HL-60/S4 (cell line): Measurements from ENCODE around the gene CACNA2D3.

Source experiments
- in situ Hi-C: fragments of 300-500 bp; cut with MboI; formaldehyde crosslinking; loops from 2 replicates; pipeline ENCODE4 v1.14.3; 2022; ENCODE audit warnings: low sequenced_read_pairs

Gene CACNA2D3

DNA sequence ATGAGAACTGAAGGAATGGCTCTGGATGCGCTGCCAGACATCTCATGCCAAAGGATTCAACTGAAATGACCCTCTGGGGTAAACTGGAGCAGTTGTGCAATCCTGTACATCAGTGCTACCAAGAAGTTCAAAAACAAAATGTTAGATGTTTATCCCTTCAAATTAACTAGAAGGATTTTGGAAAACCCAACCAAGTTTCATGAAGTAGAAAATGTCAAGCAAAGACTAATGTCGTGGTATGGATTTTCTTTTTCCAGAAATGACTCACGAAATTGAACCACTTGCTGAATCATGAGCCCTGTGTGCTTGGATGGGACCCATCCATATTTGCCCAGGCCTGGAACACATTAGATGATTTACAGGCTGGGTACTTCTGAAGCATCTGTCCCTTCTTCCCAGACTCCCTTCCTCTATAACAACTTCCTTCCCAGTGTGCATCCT lies 703.9 kb downstream of the CACNA2D3 start:
- in situ Hi-C loops = no loop called here

DNA sequence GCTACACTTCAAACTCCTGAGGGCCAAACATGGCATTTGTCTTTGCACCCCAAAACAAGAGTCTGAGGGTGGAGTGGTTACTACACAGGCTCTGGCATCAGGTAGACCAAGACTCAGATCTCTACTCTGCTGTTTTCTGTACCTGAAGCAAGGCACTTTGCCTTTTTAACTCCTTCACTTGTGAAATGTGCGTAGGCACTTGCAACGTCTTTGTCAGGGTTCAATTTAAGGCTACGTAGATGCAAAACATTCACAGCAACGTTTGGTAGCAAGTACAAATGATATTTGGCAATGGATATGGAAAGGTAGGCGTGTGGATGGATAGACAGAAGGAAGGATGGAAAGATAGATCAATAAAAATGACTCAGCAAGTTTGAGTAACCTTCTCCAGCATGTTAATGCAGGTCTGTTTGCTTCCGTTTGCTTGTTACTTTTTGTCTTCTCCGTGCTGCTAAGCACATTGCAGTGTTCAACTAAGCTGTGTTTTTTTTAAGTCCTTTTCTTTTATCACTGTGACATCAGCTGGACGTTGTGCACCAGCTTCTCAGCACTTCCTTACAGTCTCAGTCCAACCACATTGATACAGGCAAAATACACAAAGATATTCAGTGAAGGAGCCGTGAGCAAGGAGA lies 704.8 kb downstream of the CACNA2D3 start:
- in situ Hi-C loops = no loop called here

DNA sequence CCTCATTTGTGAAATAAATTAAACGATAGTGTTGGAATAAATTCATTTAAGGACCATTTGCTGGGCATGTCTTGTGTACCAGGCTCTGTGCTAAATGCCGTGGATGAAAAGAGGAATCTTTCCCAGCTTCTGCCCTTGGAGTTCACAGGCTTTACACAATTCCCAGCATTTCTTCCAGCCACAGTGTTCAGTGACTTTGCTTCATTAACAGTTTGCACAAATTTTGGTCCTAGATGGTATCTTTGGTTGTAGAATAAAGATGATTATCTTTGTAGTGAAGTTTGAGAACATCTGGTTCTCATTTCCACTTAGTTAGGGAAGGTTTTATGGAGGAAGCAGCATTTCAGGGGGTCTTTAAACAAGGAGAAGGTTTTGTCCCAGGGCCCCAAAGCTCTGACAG lies 705.4 kb downstream of the CACNA2D3 start:
- in situ Hi-C loops = no loop called here

DNA sequence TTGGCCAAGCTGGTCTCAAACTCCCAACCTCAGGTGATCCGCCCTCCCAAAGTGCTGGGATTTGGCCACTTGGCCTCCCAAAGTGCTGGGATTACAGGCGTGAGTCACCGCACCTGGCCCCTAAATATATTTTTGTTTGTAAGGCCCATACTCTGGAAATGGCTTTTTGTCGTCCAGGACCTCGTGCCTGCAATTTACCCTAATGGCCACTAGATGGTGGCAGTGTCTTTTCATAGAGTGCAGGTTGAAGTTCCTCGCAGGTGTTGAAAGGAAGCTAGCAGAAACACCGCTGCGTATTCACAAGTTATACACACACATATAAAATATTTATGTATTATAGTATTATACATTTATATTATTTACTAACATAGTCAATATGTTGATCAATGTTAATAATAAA lies 708.3 kb downstream of the CACNA2D3 start:
- in situ Hi-C loops = no loop called here

DNA sequence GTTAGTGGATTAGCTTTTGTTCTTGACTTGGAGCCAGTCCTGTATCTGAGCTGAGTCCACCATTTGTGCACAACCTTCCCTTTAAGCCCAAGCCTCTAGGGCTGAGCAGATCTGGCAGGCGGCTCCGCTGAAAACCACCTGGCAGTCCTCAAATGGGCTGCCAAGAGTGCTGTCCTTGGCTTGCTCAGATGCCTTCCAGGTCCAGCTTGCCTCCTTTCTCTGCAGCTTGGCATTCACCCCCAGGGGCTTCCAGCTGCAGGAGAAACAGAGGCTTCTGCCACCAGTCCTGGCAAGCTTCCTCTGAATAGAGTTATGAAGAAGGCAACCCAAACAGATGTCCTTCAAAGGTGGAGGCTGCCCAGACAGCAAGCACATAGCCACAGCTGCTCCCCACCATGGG lies 708.8 kb downstream of the CACNA2D3 start:
- in situ Hi-C loops = no loop called here

DNA sequence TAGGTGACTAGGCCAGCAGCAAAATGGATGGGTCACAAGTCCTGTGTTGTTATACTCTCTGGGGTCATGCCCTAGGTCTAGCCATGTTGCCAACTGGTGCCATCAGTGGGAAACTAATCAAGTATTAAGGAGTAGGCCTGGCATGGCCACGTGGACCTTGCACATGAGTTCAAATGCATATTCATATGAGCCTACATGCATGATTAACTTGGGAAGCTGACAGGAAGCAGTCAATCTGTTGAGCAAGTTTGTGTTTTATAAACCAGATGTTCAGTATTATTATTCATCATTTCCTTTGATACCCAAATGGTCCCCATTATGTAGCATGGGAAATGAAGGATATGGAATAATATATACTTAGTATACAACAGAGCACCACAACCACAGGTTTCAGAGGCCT lies 710.5 kb downstream of the CACNA2D3 start:
- in situ Hi-C loops = no loop called here

DNA sequence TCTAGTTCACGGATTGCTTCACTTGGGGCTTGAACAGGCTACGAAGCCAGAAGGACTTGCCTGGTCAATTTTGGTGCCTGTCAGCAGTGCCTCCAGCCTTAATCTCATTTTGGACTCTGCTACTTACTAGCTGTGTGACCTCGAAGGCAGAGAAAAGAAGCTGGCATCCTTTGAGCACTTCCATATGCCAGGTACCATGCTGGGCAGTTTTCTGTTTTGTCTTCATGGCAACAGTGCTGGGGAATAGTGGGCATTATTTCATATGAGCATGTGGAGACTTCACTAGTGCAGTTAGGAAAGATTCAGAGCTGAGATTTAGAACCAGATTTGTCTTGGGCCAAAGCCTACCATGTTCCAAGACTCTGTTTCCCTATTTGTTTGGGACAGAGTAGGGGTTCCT lies 713.3 kb downstream of the CACNA2D3 start:
- in situ Hi-C loops = no loop called here

DNA sequence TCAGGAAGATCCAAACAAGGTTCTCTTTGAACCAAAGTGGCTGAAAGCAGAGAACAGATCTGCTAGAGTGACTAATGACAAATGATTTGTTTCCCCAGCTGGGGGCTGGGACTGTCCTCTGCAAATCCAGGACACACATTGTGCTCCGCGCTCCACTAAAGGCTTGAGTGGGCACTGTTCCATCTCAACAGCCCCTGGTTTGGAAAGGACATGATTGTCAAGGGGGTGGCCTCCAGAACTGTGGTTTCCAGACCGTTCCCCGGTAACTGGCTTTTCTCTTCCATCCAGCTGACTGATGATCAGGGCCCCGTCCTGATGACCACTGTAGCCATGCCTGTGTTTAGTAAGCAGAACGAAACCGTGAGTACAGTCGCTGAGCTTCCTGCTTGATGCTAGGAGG lies 714.5 kb downstream of the CACNA2D3 start:
- in situ Hi-C loops = no loop called here

DNA sequence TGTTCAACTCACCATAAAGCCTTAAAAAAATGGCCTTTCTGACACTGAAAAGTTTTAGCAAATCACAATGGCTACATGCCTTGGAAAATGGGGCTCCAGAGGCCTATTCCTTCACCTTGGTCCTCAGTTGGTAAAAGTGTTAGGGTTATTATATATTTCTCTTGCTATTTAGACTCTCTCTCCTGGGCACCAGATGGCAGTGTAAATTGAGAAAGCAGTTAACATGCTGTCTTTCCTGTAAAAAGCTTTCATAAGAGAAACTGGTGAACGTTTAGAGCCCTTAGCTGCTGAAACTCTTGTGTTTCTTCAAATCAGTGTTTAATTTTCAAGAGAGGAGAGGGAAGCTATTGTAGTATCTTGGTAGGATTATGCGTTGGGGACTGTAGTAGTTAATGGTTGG lies 715.6 kb downstream of the CACNA2D3 start:
- in situ Hi-C loops = no loop called here

DNA sequence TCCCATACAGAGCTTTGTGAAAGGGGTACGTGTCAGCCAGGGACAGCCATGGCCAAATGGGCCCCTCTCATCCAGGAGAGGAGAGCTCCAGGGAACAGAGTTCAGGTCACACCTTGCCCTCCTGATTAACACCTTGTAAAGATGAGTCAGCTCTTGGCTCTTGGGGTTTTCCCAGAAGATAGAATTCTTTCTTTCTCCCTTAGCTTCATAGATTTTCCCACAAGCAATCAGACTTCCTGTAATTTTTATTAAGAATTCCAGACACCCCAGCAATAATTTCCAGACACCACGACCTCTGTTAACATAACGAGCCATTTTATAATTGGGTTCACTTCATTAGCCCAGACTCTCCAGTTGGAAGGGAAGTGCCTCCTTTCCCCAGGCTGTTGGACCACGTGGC lies 719.1 kb downstream of the CACNA2D3 start:
- in situ Hi-C loops = no loop called here

DNA sequence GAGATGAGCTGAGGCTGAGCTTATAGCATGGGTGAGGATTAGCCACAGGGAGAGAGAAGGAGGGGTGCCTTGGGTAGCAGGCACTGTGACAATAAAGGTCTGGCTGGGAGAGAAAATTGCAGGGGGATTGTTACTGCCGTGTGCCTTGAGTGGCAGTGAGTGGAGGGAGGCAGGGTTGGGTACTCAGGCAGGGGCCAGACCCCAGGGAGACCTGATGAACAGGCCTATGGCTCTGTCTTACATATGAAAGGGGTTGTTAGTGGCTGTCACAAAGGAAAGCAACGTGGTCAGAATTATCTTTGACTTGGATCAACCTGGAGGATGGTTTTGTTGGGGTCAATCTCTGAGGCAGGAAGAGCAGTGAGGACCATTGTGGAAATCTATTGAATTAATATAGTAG lies 721.0 kb downstream of the CACNA2D3 start:
- in situ Hi-C loops = no loop called here

DNA sequence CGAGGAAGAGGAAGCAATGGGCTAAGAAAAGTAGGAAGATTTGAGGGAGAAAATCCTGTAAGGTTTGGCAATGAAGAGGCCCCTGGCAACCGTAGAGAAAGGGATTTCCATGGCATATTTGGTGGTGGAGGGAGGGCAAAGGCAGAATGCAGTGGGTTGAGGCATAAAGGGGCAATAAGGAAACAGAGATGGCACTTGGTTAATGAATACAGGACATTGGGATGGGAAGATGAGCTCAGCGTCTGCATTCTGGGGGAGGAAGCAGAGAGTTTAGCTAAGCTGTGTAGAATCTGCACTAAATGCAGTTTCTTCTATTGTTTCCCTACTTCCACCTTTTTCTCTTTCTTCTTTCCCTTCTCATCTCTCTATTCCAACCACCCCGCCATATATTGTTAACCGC lies 721.9 kb downstream of the CACNA2D3 start:
- in situ Hi-C loops = no loop called here

DNA sequence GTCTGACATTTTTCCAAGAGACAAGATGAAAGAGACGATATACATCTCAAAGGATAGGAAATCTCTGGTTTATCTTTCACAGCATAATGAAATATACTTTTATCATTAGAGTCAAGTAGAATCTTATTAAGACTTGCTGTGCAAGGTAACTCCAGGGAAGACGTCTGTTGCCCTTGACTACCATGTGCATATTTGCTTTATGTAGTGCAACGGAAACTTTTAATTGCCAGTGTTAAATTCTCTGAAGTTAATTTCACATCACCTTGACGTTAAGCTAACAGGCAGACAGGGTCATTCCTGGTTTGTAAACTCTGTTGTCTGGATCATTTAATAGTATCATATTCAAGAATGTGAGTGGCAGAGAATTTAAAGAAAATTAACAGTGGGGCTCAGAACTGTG lies 722.7 kb downstream of the CACNA2D3 start:
- in situ Hi-C loops = no loop called here

DNA sequence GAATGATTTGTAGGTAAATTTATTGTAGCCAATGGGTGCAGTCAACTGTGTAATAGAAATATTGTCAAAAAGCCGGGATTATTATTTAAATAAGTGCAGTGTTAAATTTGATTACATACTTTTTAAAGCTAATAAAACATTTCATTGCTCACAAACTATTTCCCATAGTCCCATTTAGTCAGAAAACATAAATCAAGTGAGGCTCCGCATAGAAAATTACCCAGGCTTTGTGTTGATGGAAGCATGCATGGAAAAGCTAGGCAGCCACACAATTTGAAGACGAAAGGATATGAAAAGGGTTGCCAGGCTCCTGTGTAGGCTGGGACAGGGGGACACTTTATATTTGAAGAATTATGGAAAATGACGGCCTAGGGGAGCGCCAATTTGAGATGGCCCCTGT lies 723.2 kb downstream of the CACNA2D3 start:
- in situ Hi-C loops = no loop called here

DNA sequence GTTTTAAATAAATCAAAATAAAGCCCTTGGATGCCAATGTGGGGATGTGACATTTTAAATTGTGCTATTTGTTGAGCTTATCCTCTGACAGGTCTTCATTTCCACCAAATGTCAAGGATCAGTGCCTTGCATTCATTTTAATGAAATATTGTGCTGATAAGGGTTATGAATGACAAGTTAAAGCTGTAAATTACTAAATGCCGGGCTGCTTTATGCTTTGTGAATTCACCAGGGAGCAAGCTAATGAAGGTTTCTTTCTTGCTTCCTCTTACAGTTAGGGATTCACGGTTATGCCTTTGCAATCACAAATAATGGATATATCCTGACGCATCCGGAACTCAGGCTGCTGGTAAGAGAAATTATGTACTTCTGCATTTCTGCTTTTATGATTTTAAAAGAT lies 723.8 kb downstream of the CACNA2D3 start:
- in situ Hi-C loops = no loop called here

DNA sequence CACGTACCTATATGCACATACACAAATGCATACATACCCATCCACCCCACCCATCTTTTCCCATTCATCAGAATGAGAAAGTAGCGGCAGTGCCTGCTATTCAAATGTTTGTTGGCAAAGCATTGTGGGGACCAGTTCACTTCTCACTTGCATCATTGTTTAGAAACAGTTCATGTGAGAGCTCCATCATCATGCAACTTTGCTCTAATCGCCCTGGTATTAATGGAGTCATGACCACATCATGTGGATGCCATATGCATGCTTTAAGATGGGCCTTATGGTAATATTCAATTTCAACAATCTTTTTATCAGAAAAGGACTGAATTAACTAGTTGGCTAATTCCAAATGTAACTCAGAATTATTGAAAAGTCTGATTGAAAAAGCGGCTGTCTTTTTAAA lies 725.0 kb downstream of the CACNA2D3 start:
- in situ Hi-C loops = no loop called here

DNA sequence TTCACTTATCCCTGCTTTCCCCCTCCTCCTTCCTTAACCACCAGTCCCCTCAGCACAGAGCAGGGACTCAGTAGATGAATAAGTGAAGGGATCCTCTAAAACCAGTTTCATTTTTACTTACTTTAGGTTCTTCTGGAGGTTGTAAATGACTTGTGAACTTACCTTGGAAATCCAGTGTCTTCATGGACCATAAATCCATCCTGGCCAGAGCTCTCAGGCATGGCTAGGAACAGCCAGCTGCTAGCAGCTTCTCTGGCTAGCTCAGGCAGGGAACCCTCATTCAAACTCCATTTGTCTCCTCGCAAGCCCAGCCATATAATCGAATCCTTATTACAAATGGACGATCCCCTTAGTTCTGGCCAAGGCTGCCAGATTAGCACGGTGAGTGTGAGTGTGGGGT lies 727.0 kb downstream of the CACNA2D3 start:
- in situ Hi-C loops = no loop called here

DNA sequence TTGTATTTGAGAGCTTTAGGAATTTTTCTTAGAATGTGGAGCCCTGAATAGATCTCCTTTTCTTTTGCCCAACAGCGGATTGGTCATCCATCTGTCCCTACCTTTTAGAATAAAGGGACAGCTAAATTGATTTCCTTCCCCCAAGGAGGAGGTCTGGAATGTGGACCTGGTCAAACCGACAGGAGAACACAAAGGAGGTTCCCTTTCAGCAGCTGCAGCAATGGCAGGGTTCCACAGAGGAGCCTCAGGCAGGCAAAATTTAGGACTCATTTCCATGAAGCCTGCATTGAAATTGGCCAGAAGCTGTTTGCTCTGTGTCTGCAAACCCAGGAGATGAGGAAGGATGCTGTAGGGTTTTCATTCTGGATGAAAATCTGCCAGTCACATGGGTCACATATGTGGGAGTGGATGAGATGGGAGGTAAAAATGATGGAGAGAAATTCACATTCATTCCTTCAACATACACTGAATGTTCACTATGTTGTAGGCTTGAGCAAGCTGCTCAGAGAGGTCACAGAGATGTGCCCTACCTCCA lies 728.2 kb downstream of the CACNA2D3 start:
- in situ Hi-C loops = no loop called here

DNA sequence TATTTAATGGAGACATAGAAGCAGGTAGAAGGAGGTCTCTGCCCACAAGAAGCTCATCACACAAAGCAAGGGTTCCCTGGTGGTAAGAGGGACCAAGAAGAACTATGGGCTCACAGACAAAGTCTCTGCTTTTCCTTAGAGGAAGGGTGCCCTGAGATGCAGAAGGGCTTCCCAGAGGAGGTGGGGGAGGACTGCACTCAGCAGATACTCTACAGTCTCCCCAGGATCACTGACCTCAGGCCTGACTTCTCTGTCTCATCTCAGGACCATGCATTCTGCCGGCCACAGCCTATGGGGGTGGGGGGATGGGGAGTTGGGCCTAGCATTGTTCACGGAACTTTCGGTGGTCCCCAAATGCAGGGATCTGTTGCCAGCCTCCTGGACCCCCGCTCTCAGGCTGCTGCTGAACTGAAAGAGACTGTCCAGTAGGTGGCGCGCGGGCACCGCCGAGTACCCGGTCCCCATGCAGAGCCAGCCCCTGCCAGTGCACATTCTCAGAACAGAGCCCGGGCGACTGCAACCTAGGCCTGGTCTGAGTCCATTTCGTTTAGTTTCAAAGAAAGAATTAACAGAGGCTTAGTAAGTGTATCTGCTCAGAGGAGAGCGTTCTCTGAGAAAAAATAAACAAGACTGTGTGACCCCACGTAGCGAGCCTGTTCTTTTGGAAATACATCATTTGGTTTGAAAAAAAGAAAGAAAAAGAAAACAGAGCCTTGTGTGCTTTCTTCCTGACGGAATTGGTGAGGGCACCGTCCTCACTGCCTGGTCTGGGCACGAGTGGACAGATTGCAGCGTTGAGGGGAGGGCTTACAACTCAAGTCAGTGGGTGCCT lies 731.4 kb downstream of the CACNA2D3 start:
- in situ Hi-C loops = no loop called here

DNA sequence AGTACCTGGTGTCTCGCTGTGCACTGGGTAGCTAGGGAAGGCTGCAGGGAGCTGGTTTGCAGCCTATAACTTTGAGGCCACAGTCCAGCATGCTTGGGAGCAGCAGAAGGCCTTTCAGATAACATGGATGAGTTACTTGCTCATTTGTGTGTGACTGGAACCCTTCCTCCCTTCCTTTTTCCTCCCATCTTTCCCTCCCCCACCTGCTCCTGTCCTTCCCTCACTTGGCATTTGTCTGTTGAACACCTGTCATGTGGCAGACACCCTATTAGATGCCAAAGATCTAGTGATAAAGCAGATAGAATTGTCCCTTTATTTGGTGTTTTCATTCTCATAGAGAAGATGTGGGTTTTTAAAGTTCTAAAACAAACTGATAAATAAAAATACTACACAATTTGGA lies 733.9 kb downstream of the CACNA2D3 start:
- in situ Hi-C loops = no loop called here

DNA sequence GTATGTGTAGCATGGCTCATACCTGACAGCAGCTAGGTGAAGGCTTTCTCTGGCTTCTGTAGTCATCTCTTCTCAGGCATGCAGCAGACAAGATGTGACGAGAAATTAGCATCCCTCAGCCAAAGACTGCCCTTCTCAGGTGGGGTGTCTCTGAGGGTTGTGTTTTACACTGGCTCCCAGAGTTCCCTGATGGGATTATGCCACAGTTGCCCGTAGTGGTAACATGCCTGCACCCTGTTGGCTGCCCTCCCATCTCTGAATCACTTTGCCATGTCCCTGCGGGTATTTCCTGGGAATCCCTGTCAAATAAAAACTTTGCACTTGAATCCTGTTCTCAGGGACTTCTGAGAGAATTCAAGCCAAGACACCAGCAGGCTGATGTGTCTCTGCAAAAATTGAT lies 735.0 kb downstream of the CACNA2D3 start:
- in situ Hi-C loops = no loop called here

DNA sequence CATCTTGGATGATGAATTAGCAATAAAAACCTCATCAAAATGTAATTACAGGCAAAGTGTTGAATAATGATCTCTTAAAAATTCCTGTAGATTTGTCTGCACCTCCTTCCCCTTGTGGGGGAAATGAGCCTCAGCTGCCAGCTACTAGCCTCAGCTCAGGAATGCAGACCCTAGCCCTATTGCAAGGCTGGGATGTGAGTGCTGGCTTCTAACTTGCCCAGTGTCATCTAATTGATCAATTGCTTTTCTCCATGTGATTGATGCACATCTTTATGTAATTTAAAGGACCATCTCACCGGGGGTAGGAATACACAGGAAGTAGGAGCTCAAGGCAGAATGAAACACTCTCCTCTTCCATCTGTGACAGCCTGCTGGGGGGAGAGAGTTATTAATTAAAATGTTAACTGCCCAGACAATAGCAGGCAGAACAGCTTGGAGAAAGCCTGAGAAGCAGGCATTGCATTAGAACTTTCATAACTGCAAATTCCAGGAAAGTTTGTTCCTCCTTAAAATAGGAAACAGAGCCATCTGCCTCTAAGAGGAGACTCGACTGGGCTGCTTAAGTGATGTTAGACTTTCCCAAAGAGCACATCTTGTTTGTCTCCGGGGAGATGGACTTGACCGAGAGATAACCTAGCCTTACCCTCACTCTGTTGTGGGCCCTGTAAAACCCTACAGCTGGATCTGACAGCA lies 735.9 kb downstream of the CACNA2D3 start:
- in situ Hi-C loops = no loop called here
